Upper lobe of left lung (tissue), 6 donors: ENCODE measurements around the gene FXYD7. TPM values are rescaled to one million over a fixed set of nuclear protein-coding genes. Genes with fewer than 3 reads are reported as not detected.

Experiments
- ATAC-seq, 2 donors: fragments of 200-7000 bp; cut with Tn5 transposase; one replicate each; pipeline ENCODE4 v1.9.1; 2022; ENCODE audit warnings: mild to moderate bottlenecking in 2 of 2, moderate library complexity in 2 of 2; ENCODE audit not compliant: low FRiP score in 2 of 2
- DNase-seq, 2 donors: peaks; one replicate each; pipeline ENCODE4 v3.0.0-alpha.2; 2019 to 2020
- H3K27ac ChIP-seq, 4 donors: fragments of 200-600 bp; sonication (generic); one replicate each; pipeline ENCODE4 v1.5.1; 2016 to 2019
- H3K27me3 ChIP-seq, 4 donors: fragments of 200-600 bp; sonication (generic); one replicate each; pipeline ENCODE4 v1.5.1; 2017 to 2019
- H3K36me3 ChIP-seq, 4 donors: fragments of 200-600 bp; sonication (generic); one replicate each; pipeline ENCODE4 v1.5.1; 2016 to 2019
- H3K4me1 ChIP-seq, 4 donors: fragments of 200-600 bp; sonication (generic); one replicate each; pipeline ENCODE4 v1.5.1; 2018 to 2019
- H3K4me3 ChIP-seq, 4 donors: fragments of 200-600 bp; sonication (generic); one replicate each; pipeline ENCODE4 v1.5.1; 2017 to 2019; ENCODE audit warnings: mild to moderate bottlenecking in 2 of 4, moderate library complexity in 1 of 4
- H3K9me3 ChIP-seq, 4 donors: fragments of 200-600 bp; sonication (generic); one replicate each; pipeline ENCODE4 v1.5.1; 2018 to 2019
- EP300 ChIP-seq, 4 donors: sonication (generic); formaldehyde crosslinking; IDR thresholded peaks; one replicate each; pipeline ENCODE4 v1.5.1; 2017; ENCODE audit warnings: antibody characterized with exemption in 4 of 4, control low read depth in 2 of 4
- POLR2A ChIP-seq, 4 donors: fragments of 450-650 bp; IDR thresholded peaks; one replicate each; pipeline ENCODE4 v1.5.1; 2016 to 2017; ENCODE audit warnings: antibody characterized with exemption in 4 of 4, mild to moderate bottlenecking in 2 of 4
- POLR2AphosphoS5 ChIP-seq, 2 donors: sonication (generic); formaldehyde crosslinking; IDR thresholded peaks; one replicate each; pipeline ENCODE4 v1.5.1; 2017; ENCODE audit warnings: antibody characterized with exemption in 2 of 2
- WGBS, 2 donors: methylation state at CpG; one replicate each; pipeline ENCODE4 v1.1.5; 2017 to 2018; 5-methylcytosine and 5-hydroxymethylcytosine counted together
- total RNA-seq, 6 donors: library from RNA; depleted of rRNA in 4 of 6; stranded (reverse); fragments of >200 nt in 4 of 6; gene quantifications; one replicate each; pipeline versions ENCODE4 v1.1.0 to v1.2.1, GENCODE V29; 2016 to 2021
- TF ChIP-seq, protein P1 (sequence below), 6 experiments: fragments of 450-650 bp in 4 of 6; fragments of 200-600 bp in 2 of 6; sonication (generic) in 2 of 6; IDR thresholded peaks; one replicate each; pipeline ENCODE4 v1.5.1; 2016 to 2019; ENCODE audit warnings: antibody characterized with exemption in 6 of 6
- donor health status: DM: no; HTN: no; CAD: no; lungs with moderate emphysema.
- donor health status: DM: no; HTN: yes; CAD: no; lungs with severe emphysema.

The FXYD7 gene
- total RNA-seq, 6 donors from 2014 or later, result 0.34 TPM; not detected in 5

DNA sequence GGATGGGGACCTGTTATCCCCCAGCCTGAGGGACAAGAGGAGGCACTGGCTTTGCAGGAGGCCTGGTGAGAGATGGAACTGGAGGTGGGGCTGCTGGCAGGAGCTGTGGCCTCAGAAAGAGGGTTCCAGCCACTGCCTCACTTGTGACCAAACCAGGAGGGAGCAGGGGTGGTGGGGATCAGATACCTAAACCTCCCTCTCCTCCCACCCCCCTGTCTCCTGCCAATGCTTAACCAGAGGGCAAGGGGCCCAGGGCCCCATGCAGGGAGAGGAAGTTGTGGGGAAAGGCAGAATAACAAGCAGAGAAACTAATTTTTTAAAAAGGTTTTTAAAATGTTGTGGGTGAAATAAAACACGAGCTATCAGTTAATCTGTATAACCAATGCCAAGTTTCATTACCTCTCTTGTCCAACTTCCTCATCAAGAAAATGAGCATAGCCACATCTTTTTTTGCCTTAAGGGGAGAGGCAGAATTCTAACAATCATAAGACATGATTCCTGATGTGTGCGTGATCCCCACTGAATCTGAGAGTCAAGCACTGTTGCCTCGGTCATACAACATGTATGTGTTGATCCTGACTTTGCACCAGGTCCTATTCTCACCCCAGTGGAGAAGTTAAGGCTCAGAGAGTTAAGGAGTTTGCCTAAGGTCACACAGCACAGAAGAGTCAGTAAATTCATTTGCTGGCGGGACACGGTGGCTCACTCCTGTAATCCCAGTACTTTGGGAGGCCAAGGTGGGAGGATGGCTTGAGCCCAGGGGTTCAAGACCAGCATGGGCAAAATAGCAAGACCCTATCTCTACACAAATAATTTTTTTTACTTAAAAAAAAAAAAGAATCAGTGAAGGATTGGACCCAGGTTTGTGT is 24.4 kb downstream of the FXYD7 start:
- ATAC-seq, result no peak
- Histone ChIP-seq H3K9me3 (peaks cover 8 to 36% (median 23%) of the 10 kb centered on the region in 4 donors), H3K4me1 (peaks cover 0 to 7% (median 3%) of the 10 kb centered on the region in 4 donors), H3K36me3 (peaks cover 18 to 68% (median 50%) of the 10 kb centered on the region in 4 donors), H3K27me3 (no peaks in the 10 kb centered on the region), H3K27ac (peak overlapping the region in 1 of 4 donors; percentile 40), H3K4me3 (no peak overlapping the region)
- no peak for DNase-seq
- 73 to 83% methylated on average over 5 of the region's 5 CpGs for WGBS, 2 donors
- no peak for TF ChIP-seq POLR2A (IDR thresholded peaks at IDR 0.05)
- TF ChIP-seq POLR2AphosphoS5 (IDR thresholded peaks at IDR 0.05), result no peak
- no peak for TF ChIP-seq EP300 (IDR thresholded peaks at IDR 0.05)
- TF ChIP-seq, protein P1, sequence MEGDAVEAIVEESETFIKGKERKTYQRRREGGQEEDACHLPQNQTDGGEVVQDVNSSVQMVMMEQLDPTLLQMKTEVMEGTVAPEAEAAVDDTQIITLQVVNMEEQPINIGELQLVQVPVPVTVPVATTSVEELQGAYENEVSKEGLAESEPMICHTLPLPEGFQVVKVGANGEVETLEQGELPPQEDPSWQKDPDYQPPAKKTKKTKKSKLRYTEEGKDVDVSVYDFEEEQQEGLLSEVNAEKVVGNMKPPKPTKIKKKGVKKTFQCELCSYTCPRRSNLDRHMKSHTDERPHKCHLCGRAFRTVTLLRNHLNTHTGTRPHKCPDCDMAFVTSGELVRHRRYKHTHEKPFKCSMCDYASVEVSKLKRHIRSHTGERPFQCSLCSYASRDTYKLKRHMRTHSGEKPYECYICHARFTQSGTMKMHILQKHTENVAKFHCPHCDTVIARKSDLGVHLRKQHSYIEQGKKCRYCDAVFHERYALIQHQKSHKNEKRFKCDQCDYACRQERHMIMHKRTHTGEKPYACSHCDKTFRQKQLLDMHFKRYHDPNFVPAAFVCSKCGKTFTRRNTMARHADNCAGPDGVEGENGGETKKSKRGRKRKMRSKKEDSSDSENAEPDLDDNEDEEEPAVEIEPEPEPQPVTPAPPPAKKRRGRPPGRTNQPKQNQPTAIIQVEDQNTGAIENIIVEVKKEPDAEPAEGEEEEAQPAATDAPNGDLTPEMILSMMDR (IDR thresholded peaks at IDR 0.05), result no peak

DNA sequence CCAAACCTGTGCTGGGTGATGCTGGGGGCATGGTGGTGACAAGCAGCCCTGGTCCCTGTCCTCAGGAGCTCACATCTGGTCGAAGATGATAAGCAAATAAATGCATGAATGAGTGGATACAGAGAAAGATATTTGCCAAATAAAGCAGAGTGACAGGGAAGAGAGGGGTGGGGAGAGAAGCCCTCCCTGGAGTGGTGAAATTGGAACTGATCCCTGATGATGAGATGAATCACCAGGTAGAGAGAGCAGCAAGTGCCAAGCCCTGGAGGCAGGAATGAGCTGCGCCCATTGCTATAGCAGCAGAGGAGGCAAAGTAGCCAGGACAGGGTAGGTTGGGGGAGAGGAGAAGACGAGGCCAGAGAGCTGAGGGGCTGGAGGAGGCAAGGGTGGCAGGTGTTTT is 25.1 kb downstream of the FXYD7 start:
- no peak overlapping the region for H3K27ac ChIP-seq
- no peak for DNase-seq
- WGBS, 2 donors, result 76 to 81% methylated on average over 3 of the region's 3 CpGs
- H3K4me3 ChIP-seq, result no peak overlapping the region
- peaks cover 0 to 7% (median 3%) of the 10 kb centered on the region in 4 donors for H3K4me1 ChIP-seq
- H3K27me3 ChIP-seq, result no peaks in the 10 kb centered on the region
- peaks cover 17 to 61% (median 44%) of the 10 kb centered on the region in 4 donors for H3K36me3 ChIP-seq
- TF ChIP-seq POLR2AphosphoS5 (IDR thresholded peaks at IDR 0.05) (no peak), EP300 (IDR thresholded peaks at IDR 0.05) (no peak), POLR2A (IDR thresholded peaks at IDR 0.05) (no peak)
- TF ChIP-seq, protein P1 (IDR thresholded peaks at IDR 0.05), result no peak
- ATAC-seq, result no peak
- H3K9me3 ChIP-seq, result peaks cover 8 to 35% (median 23%) of the 10 kb centered on the region in 4 donors

DNA sequence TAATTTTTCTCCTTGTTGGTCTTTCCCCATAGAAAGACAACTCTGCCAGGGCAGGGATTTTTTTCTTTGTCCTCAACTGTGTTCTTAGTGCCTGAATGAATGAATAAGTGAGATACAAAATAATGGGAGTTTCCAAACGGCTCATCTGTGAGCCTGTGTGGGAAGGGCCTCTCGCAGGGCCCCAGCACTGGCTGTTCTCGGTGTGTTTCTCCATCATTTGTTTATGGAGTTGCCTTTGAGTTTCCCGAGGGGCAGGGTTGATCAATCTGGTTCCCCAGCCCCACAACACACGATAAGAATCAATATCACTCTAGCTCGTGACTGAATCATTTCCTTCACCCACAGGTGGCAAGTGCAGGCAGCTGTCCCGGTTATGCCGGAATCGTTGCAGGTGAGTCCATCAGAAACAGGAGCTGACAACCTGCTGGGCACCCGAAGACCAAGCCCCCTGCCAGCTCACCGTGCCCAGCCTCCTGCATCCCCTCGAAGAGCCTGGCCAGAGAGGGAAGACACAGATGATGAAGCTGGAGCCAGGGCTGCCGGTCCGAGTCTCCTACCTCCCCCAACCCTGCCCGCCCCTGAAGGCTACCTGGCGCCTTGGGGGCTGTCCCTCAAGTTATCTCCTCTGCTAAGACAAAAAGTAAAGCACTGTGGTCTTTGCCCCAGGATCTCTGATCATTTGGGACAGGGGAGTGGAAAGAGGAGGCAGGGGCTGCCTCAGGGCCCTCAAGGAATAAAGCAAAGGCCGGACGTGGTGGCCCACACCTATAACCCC is 26.4 kb downstream of the FXYD7 start:
- 84 to 88% methylated on average over 15 to 18 of the region's 18 CpGs for WGBS, 2 donors
- TF ChIP-seq, protein P1 (IDR thresholded peaks at IDR 0.05), result no peak
- no peak for TF ChIP-seq POLR2AphosphoS5 (IDR thresholded peaks at IDR 0.05)
- TF ChIP-seq POLR2A (IDR thresholded peaks at IDR 0.05), result no peak
- TF ChIP-seq EP300 (IDR thresholded peaks at IDR 0.05), result no peak
- DNase-seq, result peak in 1 of 2 donors; percentile 37

DNA sequence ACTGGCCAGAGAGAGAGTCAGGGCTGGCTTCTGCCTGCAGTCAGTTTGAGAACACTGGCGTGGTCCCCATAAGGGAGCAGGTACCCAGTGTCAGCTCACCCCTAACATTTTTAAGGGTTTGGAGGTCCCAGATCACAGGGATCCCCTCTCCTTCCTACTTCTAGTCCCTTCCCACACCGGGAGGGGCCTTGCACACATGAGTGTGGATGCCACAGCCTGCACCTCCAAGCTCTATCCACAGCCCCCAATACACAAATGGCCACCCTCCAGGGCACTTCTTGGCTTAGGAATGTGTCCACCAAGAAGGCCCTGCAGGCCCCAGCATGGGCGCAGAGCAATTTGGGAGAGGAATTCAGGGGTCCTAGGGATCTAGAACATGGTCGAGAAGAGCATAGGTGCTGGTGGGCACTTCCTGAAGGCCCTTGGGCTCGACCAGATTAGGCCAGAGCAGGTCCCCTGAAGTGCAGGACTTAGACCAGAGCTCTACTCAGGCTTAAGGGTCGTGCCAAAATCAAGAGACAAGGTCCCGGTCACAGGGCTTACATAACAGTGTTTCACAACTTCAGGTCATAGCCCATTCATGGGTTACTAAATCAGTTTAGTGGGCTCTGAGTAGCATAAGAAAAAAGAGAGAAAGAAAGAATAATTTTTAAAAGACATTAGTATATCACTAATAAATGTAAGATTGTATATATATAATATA is 27.5 kb downstream of the FXYD7 start:
- TF ChIP-seq, protein P1 (IDR thresholded peaks at IDR 0.05), result no peak
- TF ChIP-seq POLR2AphosphoS5 (IDR thresholded peaks at IDR 0.05) (no peak), EP300 (IDR thresholded peaks at IDR 0.05) (no peak), POLR2A (IDR thresholded peaks at IDR 0.05) (no peak)
- DNase-seq (no peak), ATAC-seq (peak in 1 of 2 donors; percentile 56)
- H3K36me3 ChIP-seq, result peaks cover 9 to 38% (median 26%) of the 10 kb centered on the region in 4 donors
- no peaks in the 10 kb centered on the region for H3K27me3 ChIP-seq
- peaks cover 8 to 13% (median 11%) of the 10 kb centered on the region in 4 donors for H3K9me3 ChIP-seq
- H3K4me3 ChIP-seq, result no peak overlapping the region
- peaks cover 0 to 7% (median 3%) of the 10 kb centered on the region in 4 donors for H3K4me1 ChIP-seq
- WGBS, 2 donors, result 65 to 90% methylated on average over 4 to 5 of the region's 7 CpGs
- no peak overlapping the region for H3K27ac ChIP-seq

More for the DNA sequence above, 26.4 kb downstream of the FXYD7 start:
- Histone ChIP-seq H3K36me3 (peaks cover 12 to 49% (median 35%) of the 10 kb centered on the region in 4 donors), H3K27ac (no peak overlapping the region), H3K27me3 (no peaks in the 10 kb centered on the region), H3K4me3 (no peak overlapping the region), H3K4me1 (peaks cover 0 to 7% (median 3%) of the 10 kb centered on the region in 4 donors), H3K9me3 (peaks cover 8 to 23% (median 16%) of the 10 kb centered on the region in 4 donors)
- ATAC-seq, result no peak
